ENCODE measurements around the gene PERCC1. TPM values are rescaled to one million over a fixed set of nuclear protein-coding genes. Genes with fewer than 3 reads are reported as not detected.

Gene PERCC1
- total RNA-seq, 4 donors from 2014 or later, result not detected

DNA sequence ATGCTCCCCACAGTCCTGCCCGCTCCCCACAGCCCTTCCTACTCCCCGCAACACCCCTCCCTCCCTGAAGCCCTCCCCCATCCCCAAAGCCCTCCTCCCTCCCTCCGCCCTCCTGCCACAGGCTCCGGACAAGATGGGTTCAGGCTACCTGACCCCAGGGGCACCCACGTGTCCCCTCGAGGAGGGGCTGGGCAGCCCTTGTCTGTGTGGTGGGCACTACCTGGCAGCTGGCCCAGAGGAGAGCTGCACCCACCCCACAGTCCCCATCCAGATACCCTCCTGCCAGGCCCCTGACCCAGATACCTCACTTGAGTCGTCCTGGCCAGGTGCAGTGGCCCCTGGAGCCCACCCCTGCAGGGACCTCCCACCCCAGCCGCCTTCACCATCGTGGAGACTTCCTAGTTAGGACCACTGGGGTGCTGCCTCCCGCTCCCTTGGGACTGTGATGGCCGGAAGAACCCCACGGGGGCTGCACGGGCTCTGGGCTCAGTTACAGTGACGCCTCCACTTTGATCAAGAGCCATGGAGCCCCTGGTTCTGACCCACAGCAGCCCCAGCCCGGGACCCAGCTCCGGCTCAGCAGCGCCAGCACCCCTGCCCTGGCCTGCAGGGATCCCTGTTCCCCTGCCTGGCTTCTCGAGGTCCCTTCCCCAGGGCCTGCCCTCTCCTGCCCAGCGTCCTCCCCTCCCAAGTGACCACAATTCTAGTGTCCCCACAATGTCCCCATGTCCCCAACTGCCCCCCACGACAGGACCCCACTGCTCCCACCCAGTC, 806 bp downstream of the PERCC1 start:
- Histone ChIP-seq H3K9me3 (no peaks in the 10 kb centered on the region), H3K27me3 (peaks cover 0 to 56% (median 0%) of the 10 kb centered on the region in 4 donors), H3K4me3 (no peak overlapping the region), H3K4me1 (peaks cover 0 to 8% (median 0%) of the 10 kb centered on the region in 3 donors), H3K27ac (no peak overlapping the region), H3K36me3 (no peaks in the 10 kb centered on the region)
- intact Hi-C loops (cut with DNase I), result no loop called here
- DNase-seq, result no peak
- 62% methylated on average over 6 to 11 of the region's 20 CpGs for WGBS, 2 donors
- TF ChIP-seq, protein P1, sequence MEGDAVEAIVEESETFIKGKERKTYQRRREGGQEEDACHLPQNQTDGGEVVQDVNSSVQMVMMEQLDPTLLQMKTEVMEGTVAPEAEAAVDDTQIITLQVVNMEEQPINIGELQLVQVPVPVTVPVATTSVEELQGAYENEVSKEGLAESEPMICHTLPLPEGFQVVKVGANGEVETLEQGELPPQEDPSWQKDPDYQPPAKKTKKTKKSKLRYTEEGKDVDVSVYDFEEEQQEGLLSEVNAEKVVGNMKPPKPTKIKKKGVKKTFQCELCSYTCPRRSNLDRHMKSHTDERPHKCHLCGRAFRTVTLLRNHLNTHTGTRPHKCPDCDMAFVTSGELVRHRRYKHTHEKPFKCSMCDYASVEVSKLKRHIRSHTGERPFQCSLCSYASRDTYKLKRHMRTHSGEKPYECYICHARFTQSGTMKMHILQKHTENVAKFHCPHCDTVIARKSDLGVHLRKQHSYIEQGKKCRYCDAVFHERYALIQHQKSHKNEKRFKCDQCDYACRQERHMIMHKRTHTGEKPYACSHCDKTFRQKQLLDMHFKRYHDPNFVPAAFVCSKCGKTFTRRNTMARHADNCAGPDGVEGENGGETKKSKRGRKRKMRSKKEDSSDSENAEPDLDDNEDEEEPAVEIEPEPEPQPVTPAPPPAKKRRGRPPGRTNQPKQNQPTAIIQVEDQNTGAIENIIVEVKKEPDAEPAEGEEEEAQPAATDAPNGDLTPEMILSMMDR (IDR thresholded peaks at IDR 0.05), result no peak
- TF ChIP-seq POLR2A (IDR thresholded peaks at IDR 0.05), result no peak

DNA sequence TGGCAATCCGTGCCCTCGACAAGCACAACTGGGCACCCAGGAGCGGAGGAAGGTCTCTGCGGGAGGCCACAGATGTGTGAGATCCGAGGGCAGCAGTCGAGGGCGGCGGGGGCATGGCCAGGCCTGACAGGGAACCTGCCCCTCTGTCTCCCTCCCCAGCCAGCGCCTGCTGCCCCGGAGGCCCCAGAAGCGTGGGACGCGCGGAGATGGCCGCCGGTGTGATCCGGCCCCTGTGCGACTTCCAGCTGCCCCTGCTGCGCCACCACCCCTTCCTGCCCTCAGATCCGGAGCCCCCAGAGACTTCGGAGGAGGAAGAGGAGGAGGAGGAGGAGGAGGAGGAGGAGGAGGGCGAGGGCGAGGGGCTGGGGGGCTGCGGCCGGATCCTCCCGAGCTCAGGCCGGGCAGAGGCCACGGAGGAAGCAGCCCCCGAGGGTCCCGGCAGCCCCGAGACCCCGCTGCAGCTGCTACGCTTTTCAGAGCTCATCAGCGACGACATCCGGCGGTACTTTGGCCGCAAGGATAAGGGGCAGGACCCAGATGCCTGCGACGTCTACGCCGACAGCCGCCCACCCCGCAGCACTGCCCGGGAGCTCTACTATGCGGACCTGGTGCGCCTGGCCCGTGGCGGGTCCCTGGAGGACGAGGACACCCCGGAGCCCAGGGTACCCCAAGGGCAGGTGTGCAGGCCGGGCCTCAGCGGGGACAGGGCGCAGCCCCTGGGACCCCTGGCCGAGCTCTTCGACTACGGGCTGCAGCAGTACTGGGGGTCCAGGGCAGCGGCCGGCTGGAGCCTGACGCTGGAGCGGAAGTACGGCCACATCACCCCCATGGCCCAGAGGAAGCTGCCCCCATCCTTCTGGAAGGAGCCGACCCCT, 1.7 kb downstream of the PERCC1 start:
- Histone ChIP-seq H3K4me1 (peaks cover 0 to 8% (median 0%) of the 10 kb centered on the region in 3 donors), H3K27ac (no peak overlapping the region), H3K9me3 (no peaks in the 10 kb centered on the region), H3K27me3 (peaks cover 0 to 56% (median 0%) of the 10 kb centered on the region in 4 donors), H3K4me3 (no peak overlapping the region), H3K36me3 (no peaks in the 10 kb centered on the region)
- no peak for TF ChIP-seq POLR2A (IDR thresholded peaks at IDR 0.05)
- TF ChIP-seq, protein P1 (IDR thresholded peaks at IDR 0.05), result no peak
- WGBS, 2 donors, result 80 to 89% methylated on average over 11 of the region's 63 CpGs
- intact Hi-C loops (cut with DNase I), result no loop called here
- no peak for DNase-seq

DNA sequence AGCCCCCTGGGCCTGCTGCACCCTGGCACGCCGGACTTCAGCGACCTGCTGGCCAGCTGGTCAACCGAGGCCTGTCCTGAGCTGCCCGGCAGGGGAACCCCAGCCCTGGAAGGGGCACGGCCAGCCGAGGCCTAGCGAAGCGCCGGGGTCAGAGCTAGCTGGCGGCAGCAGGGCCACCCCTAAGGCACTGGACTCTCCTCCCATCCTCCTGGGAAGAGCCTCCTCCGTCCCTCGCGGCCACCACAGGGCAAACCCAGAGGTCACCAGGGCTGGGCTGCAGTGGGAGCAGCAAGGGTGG, 2.3 kb downstream of the PERCC1 start:
- Histone ChIP-seq H3K36me3 (no peaks in the 10 kb centered on the region), H3K27ac (no peak overlapping the region), H3K27me3 (peaks cover 0 to 54% (median 0%) of the 10 kb centered on the region in 4 donors), H3K9me3 (no peaks in the 10 kb centered on the region), H3K4me1 (peaks cover 0 to 7% (median 0%) of the 10 kb centered on the region in 3 donors), H3K4me3 (no peak overlapping the region)
- DNase-seq, result no peak
- TF ChIP-seq, protein P1 (IDR thresholded peaks at IDR 0.05), result no peak
- no peak for TF ChIP-seq POLR2A (IDR thresholded peaks at IDR 0.05)
- intact Hi-C loops (cut with DNase I), result no loop called here
- WGBS, 2 donors, result no CpG with 5 or more reads among the region's 14 CpGs

DNA sequence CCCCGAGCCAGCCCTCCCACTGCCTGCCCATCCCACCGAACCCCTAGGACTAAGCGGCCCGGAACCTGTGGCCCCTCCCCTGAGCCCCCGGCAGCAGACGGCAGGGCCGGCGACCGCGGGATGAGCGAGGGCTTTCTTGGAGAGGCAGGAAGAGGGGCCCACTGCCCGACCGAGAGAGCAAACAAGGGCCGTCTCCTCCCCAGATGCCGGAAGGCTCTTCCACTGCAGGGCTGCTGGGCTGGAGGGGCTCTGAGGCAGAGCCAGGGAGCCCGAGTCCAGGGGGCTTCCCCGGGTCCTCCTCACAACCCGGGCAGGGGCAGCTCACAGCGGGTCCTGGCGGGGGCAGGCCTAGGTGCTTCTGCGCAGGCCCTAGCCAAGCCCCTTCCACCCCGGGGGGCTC, 2.9 kb downstream of the PERCC1 start:
- Histone ChIP-seq H3K27ac (no peak overlapping the region), H3K27me3 (peaks cover 0 to 49% (median 0%) of the 10 kb centered on the region in 4 donors), H3K9me3 (no peaks in the 10 kb centered on the region), H3K4me1 (peaks cover 0 to 2% (median 0%) of the 10 kb centered on the region in 3 donors), H3K4me3 (no peak overlapping the region), H3K36me3 (no peaks in the 10 kb centered on the region)
- intact Hi-C loops (cut with DNase I), result no loop called here
- TF ChIP-seq, protein P1 (IDR thresholded peaks at IDR 0.05), result no peak
- no peak for DNase-seq
- no CpG with 5 or more reads among the region's 22 CpGs for WGBS, 2 donors
